Loucy (cell line): Measurements from ENCODE around the gene HIGD1A.
A peak's percentile ranks its signal among the peaks of the same experiment; 100 is the strongest.

ENCODE experiments used
- H2AFZ ChIP-seq: fragments of 200-600 bp; sonication (generic); 2 replicates; pipeline ENCODE4 v1.6.0; 2016; ENCODE audit warnings: antibody characterized with exemption, mild to moderate bottlenecking, low read length, moderate library complexity
- H3F3A ChIP-seq: fragments of 200-600 bp; 2 replicates; pipeline ENCODE4 v1.6.0; 2016; ENCODE audit warnings: antibody characterized with exemption, low read depth, mild to moderate bottlenecking
- H3K27me3 ChIP-seq: fragments of 200-600 bp; sonication (generic); 2 replicates; pipeline ENCODE4 v1.6.1; 2014; ENCODE audit warnings: low read length, mild to moderate bottlenecking; ENCODE audit not compliant: insufficient read depth, poor library complexity, severe bottlenecking
- H3K36me3 ChIP-seq: fragments of 200-600 bp; sonication (generic); 2 replicates; pipeline ENCODE4 v1.6.1; 2016; ENCODE audit warnings: low read length; ENCODE audit not compliant: insufficient read depth
- H3K4me1 ChIP-seq: fragments of 200-600 bp; sonication (generic); 2 replicates; pipeline ENCODE4 v1.5.1; 2014; ENCODE audit warnings: low read length, mild to moderate bottlenecking; ENCODE audit not compliant: insufficient read depth, poor library complexity, severe bottlenecking
- H3K4me2 ChIP-seq: fragments of 200-600 bp; sonication (generic); 2 replicates; pipeline ENCODE4 v1.6.0; 2014; ENCODE audit warnings: antibody characterized with exemption, low read length, low read depth, mild to moderate bottlenecking; ENCODE audit not compliant: poor library complexity, severe bottlenecking
- H3K4me3 ChIP-seq: fragments of 200-600 bp; sonication (generic); 2 replicates; pipeline ENCODE4 v1.5.1; 2014; ENCODE audit warnings: low read length, mild to moderate bottlenecking, mixed read lengths; ENCODE audit not compliant: poor library complexity, severe bottlenecking
- H3K79me2 ChIP-seq: fragments of 200-600 bp; sonication (generic); 2 replicates; pipeline ENCODE4 v1.6.1; 2014; ENCODE audit warnings: low read length; ENCODE audit not compliant: insufficient read depth
- H3K9ac ChIP-seq: fragments of 200-600 bp; sonication (generic); 2 replicates; pipeline ENCODE4 v1.6.0; 2014; ENCODE audit warnings: mild to moderate bottlenecking, low read depth, low read length, moderate library complexity; ENCODE audit not compliant: poor library complexity, severe bottlenecking
- H3K9me2 ChIP-seq: fragments of 200-600 bp; sonication (generic); replicated peaks from 2 replicates; pipeline ENCODE4 v1.6.1; 2016; ENCODE audit warnings: low read depth, low read length, mixed read lengths
- H3K9me3 ChIP-seq: fragments of 200-600 bp; sonication (generic); 2 replicates; pipeline ENCODE4 v1.6.1; 2014; ENCODE audit warnings: mild to moderate bottlenecking, antibody characterized with exemption, low read length, low read depth; ENCODE audit not compliant: insufficient read depth
- H4K20me1 ChIP-seq: fragments of 200-600 bp; sonication (generic); 2 replicates; pipeline ENCODE4 v1.6.0; 2014; ENCODE audit warnings: antibody characterized with exemption, low read length, mild to moderate bottlenecking; ENCODE audit not compliant: insufficient read depth, poor library complexity, severe bottlenecking
- EZH2phosphoT487 ChIP-seq: fragments of 200-600 bp; IDR thresholded peaks from 2 replicates; pipeline ENCODE4 v1.6.1; 2018; ENCODE audit warnings: antibody characterized with exemption, mild to moderate bottlenecking, moderate library complexity, borderline replicate concordance
- TF ChIP-seq, protein P1 (sequence below): fragments of 200-600 bp; sonication (generic); conservative IDR thresholded peaks from 2 replicates; pipeline ENCODE4 v1.5.1; 2014; ENCODE audit warnings: mild to moderate bottlenecking, antibody characterized with exemption, low read length

HIGD1A gene

DNA sequence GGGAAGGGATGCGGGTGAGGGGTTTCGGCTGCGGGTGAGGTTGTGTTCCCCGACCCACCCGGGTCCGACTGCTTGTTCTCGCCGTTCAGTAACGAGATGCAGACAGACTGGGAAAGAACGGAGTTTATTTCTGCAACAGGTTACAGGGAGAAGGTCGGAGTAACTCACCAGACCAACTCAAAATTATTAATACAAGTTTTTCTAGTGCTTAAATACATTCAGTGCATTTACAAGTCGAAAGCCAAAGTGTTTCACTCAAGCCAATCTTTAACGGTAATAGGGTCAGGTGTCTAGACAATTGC, 492 bp upstream of the HIGD1A start:
- H4K20me1 ChIP-seq, result peaks cover 20% of the 10 kb centered on the region
- H3K4me1 ChIP-seq, result peaks cover 42% of the 10 kb centered on the region
- H3K4me2 ChIP-seq, result peak overlapping the region; percentile 90
- no peaks in the 10 kb centered on the region for H3K27me3 ChIP-seq
- no peaks in the 10 kb centered on the region for H3F3A ChIP-seq
- peak overlapping the region; percentile 85 for H3K4me3 ChIP-seq
- H3K9me2 ChIP-seq, result no peaks in the 10 kb centered on the region
- no peaks in the 10 kb centered on the region for H3K36me3 ChIP-seq
- TF ChIP-seq, protein P1, sequence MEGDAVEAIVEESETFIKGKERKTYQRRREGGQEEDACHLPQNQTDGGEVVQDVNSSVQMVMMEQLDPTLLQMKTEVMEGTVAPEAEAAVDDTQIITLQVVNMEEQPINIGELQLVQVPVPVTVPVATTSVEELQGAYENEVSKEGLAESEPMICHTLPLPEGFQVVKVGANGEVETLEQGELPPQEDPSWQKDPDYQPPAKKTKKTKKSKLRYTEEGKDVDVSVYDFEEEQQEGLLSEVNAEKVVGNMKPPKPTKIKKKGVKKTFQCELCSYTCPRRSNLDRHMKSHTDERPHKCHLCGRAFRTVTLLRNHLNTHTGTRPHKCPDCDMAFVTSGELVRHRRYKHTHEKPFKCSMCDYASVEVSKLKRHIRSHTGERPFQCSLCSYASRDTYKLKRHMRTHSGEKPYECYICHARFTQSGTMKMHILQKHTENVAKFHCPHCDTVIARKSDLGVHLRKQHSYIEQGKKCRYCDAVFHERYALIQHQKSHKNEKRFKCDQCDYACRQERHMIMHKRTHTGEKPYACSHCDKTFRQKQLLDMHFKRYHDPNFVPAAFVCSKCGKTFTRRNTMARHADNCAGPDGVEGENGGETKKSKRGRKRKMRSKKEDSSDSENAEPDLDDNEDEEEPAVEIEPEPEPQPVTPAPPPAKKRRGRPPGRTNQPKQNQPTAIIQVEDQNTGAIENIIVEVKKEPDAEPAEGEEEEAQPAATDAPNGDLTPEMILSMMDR, result no peak
- TF ChIP-seq EZH2phosphoT487, result no peak
- H2AFZ ChIP-seq, result peak overlapping the region; percentile 100
- no peaks in the 10 kb centered on the region for H3K9me3 ChIP-seq
- peak overlapping the region; percentile 88 for H3K9ac ChIP-seq
- peaks cover 42% of the 10 kb centered on the region for H3K79me2 ChIP-seq

DNA sequence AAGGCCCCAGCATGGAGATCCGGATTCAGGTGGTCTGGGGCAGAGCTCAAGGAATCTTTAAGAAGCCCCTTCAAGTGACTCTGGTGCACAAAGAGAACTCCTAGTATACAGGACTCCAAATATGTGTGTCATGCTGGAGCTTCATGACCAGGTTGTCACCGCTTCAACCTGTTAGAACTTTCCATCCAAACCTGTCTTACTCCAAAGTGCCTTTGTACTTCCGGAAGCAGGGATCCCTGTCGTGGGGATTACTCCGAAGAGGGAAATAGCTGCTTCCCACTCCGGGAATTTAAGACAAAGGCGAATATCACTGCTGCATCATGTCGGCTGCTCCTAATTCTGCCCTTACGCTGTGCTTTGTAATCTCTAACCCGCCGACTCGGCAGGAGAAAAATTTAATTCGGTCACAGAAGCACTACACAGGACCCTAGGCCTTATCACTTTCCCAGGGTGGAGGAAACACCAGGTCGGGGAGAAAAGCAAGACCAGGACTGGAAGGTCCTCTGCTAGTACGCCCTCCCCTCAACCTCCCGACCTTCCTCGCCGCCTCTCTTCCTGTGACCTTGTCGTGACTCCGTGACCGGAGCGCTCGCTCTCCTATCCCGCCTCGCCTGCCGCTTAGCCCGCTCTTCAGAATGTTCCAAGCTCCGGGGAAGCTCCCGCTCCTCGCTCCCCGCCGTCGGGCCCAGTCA, 730 bp downstream of the HIGD1A start:
- Histone ChIP-seq H3K79me2 (peaks cover 49% of the 10 kb centered on the region), H3K27me3 (no peaks in the 10 kb centered on the region), H3K9ac (peak overlapping the region; percentile 88), H3K36me3 (no peaks in the 10 kb centered on the region), H2AFZ (peak overlapping the region; percentile 100), H3K9me3 (no peaks in the 10 kb centered on the region), H3K4me1 (peaks cover 44% of the 10 kb centered on the region), H3K9me2 (no peaks in the 10 kb centered on the region), H3K4me2 (peak overlapping the region; percentile 99), H3K4me3 (peak overlapping the region; percentile 85), H4K20me1 (peaks cover 20% of the 10 kb centered on the region), H3F3A (no peaks in the 10 kb centered on the region)
- TF ChIP-seq, protein P1, result no peak
- no peak for TF ChIP-seq EZH2phosphoT487

- H3K4me2 ChIP-seq, result peak overlapping the region; percentile 99
- H3K27me3 ChIP-seq, result no peaks in the 10 kb centered on the region
- TF ChIP-seq EZH2phosphoT487, result no peak
- TF ChIP-seq, protein P1, result no peak
- no peaks in the 10 kb centered on the region for H3K9me3 ChIP-seq
- H3K4me1 ChIP-seq, result peaks cover 44% of the 10 kb centered on the region
- no peaks in the 10 kb centered on the region for H3K36me3 ChIP-seq
- H3K9ac ChIP-seq, result peak overlapping the region; percentile 88
- H3K4me3 ChIP-seq, result peak overlapping the region; percentile 85
- no peaks in the 10 kb centered on the region for H3F3A ChIP-seq
- no peaks in the 10 kb centered on the region for H3K9me2 ChIP-seq
- peak overlapping the region; percentile 100 for H2AFZ ChIP-seq
- peaks cover 49% of the 10 kb centered on the region for H3K79me2 ChIP-seq
- peaks cover 20% of the 10 kb centered on the region for H4K20me1 ChIP-seq
Observed at GRCh38 chr3:42802876-42803413, 1.3 kb downstream of the HIGD1A start.
